Tibial nerve (tissue), 4 donors: ENCODE data around the gene HOXA11.

Experiments
- CTCF ChIP-seq, 5 experiments: fragments of 200-600 bp in 3 of 5; fragments of 450-650 bp in 2 of 5; sonication (generic) in 3 of 5; IDR thresholded peaks; one replicate each; pipeline ENCODE4 v1.5.1; 2016 to 2019; ENCODE audit warnings: antibody characterized with exemption in 5 of 5, mild to moderate bottlenecking in 3 of 5, moderate library complexity in 2 of 5
- EP300 ChIP-seq, 2 donors: sonication (generic); formaldehyde crosslinking; IDR thresholded peaks; one replicate each; pipeline ENCODE4 v1.6.1; 2017; ENCODE audit warnings: antibody characterized with exemption in 2 of 2, mild to moderate bottlenecking in 1 of 2
- POLR2A ChIP-seq, 2 donors: fragments of 450-650 bp; IDR thresholded peaks; one replicate each; pipeline ENCODE4 v1.6.1; 2017; ENCODE audit warnings: antibody characterized with exemption in 2 of 2, mild to moderate bottlenecking in 2 of 2, moderate library complexity in 2 of 2

DNA sequence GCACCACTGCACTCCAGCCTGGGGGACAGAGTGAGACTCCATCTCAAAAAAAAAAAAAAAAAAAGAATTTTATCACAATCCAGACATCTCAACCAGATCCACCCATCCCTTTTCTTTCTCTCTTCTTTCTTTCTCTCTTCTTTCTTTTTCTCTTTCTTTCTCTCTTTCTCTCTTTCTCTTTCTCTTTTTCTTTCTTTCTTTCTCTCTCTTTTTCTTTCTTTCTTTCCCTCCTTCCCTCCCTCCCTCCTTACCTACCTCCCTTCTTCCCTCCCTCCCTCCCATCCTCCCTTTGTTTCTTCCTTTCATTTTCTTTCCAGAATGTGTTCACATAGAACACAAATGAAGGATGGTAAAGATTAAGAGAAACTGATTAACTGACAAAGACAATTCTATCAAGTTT lies 32.9 kb upstream of the HOXA11 start:
- no peak for TF ChIP-seq CTCF (IDR thresholded peaks at IDR 0.05)
- TF ChIP-seq POLR2A (IDR thresholded peaks at IDR 0.05), result no peak
- no peak for TF ChIP-seq EP300 (IDR thresholded peaks at IDR 0.05)
